ENCODE results near the gene CHCHD4. TPM values are rescaled to one million over a fixed set of nuclear protein-coding genes. Genes with fewer than 3 reads are reported as not detected.

Gene CHCHD4
- total RNA-seq, 1 experiment from 2014 or later: 15.3 TPM

GRCh38 chr3:14159426-14159825 is 34.8 kb upstream of the CHCHD4 start:
- Histone ChIP-seq H3K27me3 (replicated peaks; ENCODE audit: control insufficient read depth, insufficient read depth, low read length) (no peaks in the 10 kb centered on the region), H3K4me1 (no peaks in the 10 kb centered on the region), H3K9me3 (peaks cover 10% of the 10 kb centered on the region), H3K36me3 (ENCODE audit: control insufficient read depth, insufficient read depth, low read length) (peaks cover 3% of the 10 kb centered on the region), H3K4me3 (ENCODE audit: low read depth, low read length) (no peak overlapping the region)
- peaks cover 73% of the 10 kb centered on the region for H3K36me3 Mint-ChIP-seq (ENCODE audit: insufficient read depth, unreplicated experiment)
- no TSS peak for BruUV-seq (replicated peaks)
- no peaks in the 10 kb centered on the region for H3K4me1 Mint-ChIP-seq (ENCODE audit: low read depth, unreplicated experiment)
- no peak overlapping the region for H3K4me3 Mint-ChIP-seq (ENCODE audit: unreplicated experiment)
- H3K27me3 Mint-ChIP-seq (ENCODE audit: insufficient read depth, unreplicated experiment): no peaks in the 10 kb centered on the region
- peaks cover 24% of the 10 kb centered on the region for H3K9me3 Mint-ChIP-seq (ENCODE audit: unreplicated experiment)
- H3K27ac Mint-ChIP-seq (ENCODE audit: unreplicated experiment): no peak overlapping the region
- intact Hi-C loops (cut with micrococcal nuclease; ENCODE audit: unreplicated experiment): no loop called here
- ChIA-PET POLR2A (interaction anchor here (0.7 to 0.8 kb wide), 2 partner anchors 12 to 19 kb away, joined by 3 read pairs; partner anchors contain the start of genes LSM3 and XPC), CTCF (no interaction called here)
- no peak for TF ChIP-seq CTCF (IDR thresholded peaks at IDR 0.05; ENCODE audit: insufficient read depth in 1 of 2, low read depth in 1 of 2, low read length in 1 of 2, severe bottlenecking in 1 of 2, unreplicated experiment in 1 of 2)
- DNase-seq: no peak

- Mint-ChIP-seq H3K4me1 (ENCODE audit: low read depth, unreplicated experiment) (no peaks in the 10 kb centered on the region), H3K4me3 (ENCODE audit: unreplicated experiment) (no peak overlapping the region), H3K36me3 (ENCODE audit: insufficient read depth, unreplicated experiment) (peaks cover 71% of the 10 kb centered on the region), H3K27ac (ENCODE audit: unreplicated experiment) (no peak overlapping the region), H3K9me3 (ENCODE audit: unreplicated experiment) (peaks cover 19% of the 10 kb centered on the region), H3K27me3 (ENCODE audit: insufficient read depth, unreplicated experiment) (no peaks in the 10 kb centered on the region)
- no peaks in the 10 kb centered on the region for H3K27me3 ChIP-seq (replicated peaks; ENCODE audit: control insufficient read depth, insufficient read depth, low read length)
- intact Hi-C loops (cut with micrococcal nuclease; ENCODE audit: unreplicated experiment): no loop called here
- H3K4me3 ChIP-seq (ENCODE audit: low read depth, low read length): no peak overlapping the region
- ChIA-PET POLR2A (no interaction called here), CTCF (no interaction called here)
- peaks cover 3% of the 10 kb centered on the region for H3K36me3 ChIP-seq (ENCODE audit: control insufficient read depth, insufficient read depth, low read length)
- DNase-seq: no peak
- TF ChIP-seq CTCF (IDR thresholded peaks at IDR 0.05; ENCODE audit: insufficient read depth in 1 of 2, low read depth in 1 of 2, low read length in 1 of 2, severe bottlenecking in 1 of 2, unreplicated experiment in 1 of 2): no peak
- H3K9me3 ChIP-seq: peaks cover 10% of the 10 kb centered on the region
- no peaks in the 10 kb centered on the region for H3K4me1 ChIP-seq
- TSS peak; percentile 25 for BruUV-seq (replicated peaks)
Measured at GRCh38 chr3:14158370-14158769, 33.7 kb upstream of the CHCHD4 start.

- Mint-ChIP-seq H3K9me3 (ENCODE audit: unreplicated experiment) (peaks cover 15% of the 10 kb centered on the region), H3K4me1 (ENCODE audit: low read depth, unreplicated experiment) (no peaks in the 10 kb centered on the region), H3K4me3 (ENCODE audit: unreplicated experiment) (no peak overlapping the region), H3K27me3 (ENCODE audit: insufficient read depth, unreplicated experiment) (no peaks in the 10 kb centered on the region), H3K27ac (ENCODE audit: unreplicated experiment) (no peak overlapping the region), H3K36me3 (ENCODE audit: insufficient read depth, unreplicated experiment) (peaks cover 69% of the 10 kb centered on the region)
- peaks cover 3% of the 10 kb centered on the region for H3K36me3 ChIP-seq (ENCODE audit: control insufficient read depth, insufficient read depth, low read length)
- intact Hi-C loops (cut with micrococcal nuclease; ENCODE audit: unreplicated experiment): no loop called here
- H3K4me3 ChIP-seq (ENCODE audit: low read depth, low read length): no peak overlapping the region
- peaks cover 10% of the 10 kb centered on the region for H3K9me3 ChIP-seq
- ChIA-PET POLR2A (no interaction called here), CTCF (no interaction called here)
- H3K4me1 ChIP-seq: no peaks in the 10 kb centered on the region
- no peak for TF ChIP-seq CTCF (IDR thresholded peaks at IDR 0.05; ENCODE audit: insufficient read depth in 1 of 2, low read depth in 1 of 2, low read length in 1 of 2, severe bottlenecking in 1 of 2, unreplicated experiment in 1 of 2)
- no peaks in the 10 kb centered on the region for H3K27me3 ChIP-seq (replicated peaks; ENCODE audit: control insufficient read depth, insufficient read depth, low read length)
- BruUV-seq (replicated peaks): no TSS peak
- no peak for DNase-seq
Measured at GRCh38 chr3:14157951-14158350, 33.3 kb upstream of the CHCHD4 start.

Measured in Caco-2 (cell line).